Measurements from ENCODE around the gene CFAP97. TPM values are rescaled to one million over a fixed set of nuclear protein-coding genes. Genes with fewer than 3 reads are reported as not detected.

Gene CFAP97
- total and polyA plus RNA-seq, 9 of the 15 experiments (the other 6 are each of a cell fraction or from before 2014, with no cell fraction given): 17.3 to 57.8 (median 44.4) TPM

- 0 out of 2 replicates have a peak, but pooled peaks cover 3% of the 10 kb centered on the region for H4K20me1 ChIP-seq (replicated peaks; ENCODE audit: control insufficient read depth, insufficient read depth, low read length)
- ChIA-PET POLR2A (interaction anchor here (0.5 kb wide), 1 partner anchor 169 kb away, joined by 3 read pairs; the partner anchor contains the start of gene ANKRD37), CTCF (ENCODE audit: low intra/inter-chr PET ratio) (no interaction called here)
- H3K4me1 ChIP-seq (replicated peaks in 1 of 2; ENCODE audit: control insufficient read depth in 2 of 2, insufficient read depth in 2 of 2, low read length in 2 of 2): peaks cover 0 to 4% of the 10 kb centered on the region in 2 experiments; a peak in 2 of 5 replicates
- FAIRE-seq: no peak
- DNase-seq (ENCODE audit: extremely low read depth in 1 of 4, low spot score in 3 of 4): no peak
- intact Hi-C loops (cut with micrococcal nuclease): no loop called here
- no peaks in the 10 kb centered on the region for H3K36me3 ChIP-seq (ENCODE audit: control insufficient read depth, insufficient read depth, low read length)
- no peak overlapping the region for H3K4me2 ChIP-seq (ENCODE audit: insufficient read depth, low read length)
- H3K4me3 ChIP-seq: no peak overlapping the region
- no peak overlapping the region for H3K27ac ChIP-seq (ENCODE audit: extremely low read depth, low read depth, low read length)
- no peaks in the 10 kb centered on the region for H3K27me3 ChIP-seq (ENCODE audit: control insufficient read depth in 2 of 2, insufficient read depth in 2 of 2, low read length in 2 of 2)
- H3K79me2 ChIP-seq (ENCODE audit: control insufficient read depth, insufficient read depth, low read length): peaks cover 3% of the 10 kb centered on the region; the same call in 2 of the 3 replicates
- peak; percentile 15; the same call in 1 of the 3 replicates for ATAC-seq
- no peak for TF ChIP-seq ZNF224 (CRISPR knock-in tag; IDR thresholded peaks at IDR 0.05)
- TF ChIP-seq JUND (IDR thresholded peaks at IDR 0.05; ENCODE audit: borderline replicate concordance, low read depth, low read length): no peak
- no peak for TF ChIP-seq JUND (tag; IDR thresholded peaks at IDR 0.05; ENCODE audit: borderline replicate concordance, low read depth, low read length)
- TF ChIP-seq HIVEP1 (CRISPR knock-in tag; IDR thresholded peaks at IDR 0.05): no peak
- BruUV-seq (replicated peaks): no TSS peak
- no peaks in the 10 kb centered on the region for H3K9me3 ChIP-seq (replicated peaks; ENCODE audit: control insufficient read depth, insufficient read depth, low read depth, low read length)
- H3K9ac ChIP-seq (ENCODE audit: insufficient read depth in 1 of 2, low read depth in 2 of 2, low read length in 2 of 2): no peak overlapping the region
- WGBS (ENCODE audit: insufficient coverage, low coverage, missing lambda C conversion rate): 83% methylated on average over 5 of the region's 9 CpGs
- no peaks in the 10 kb centered on the region for H3K9me1 ChIP-seq (ENCODE audit: control insufficient read depth, insufficient read depth, low read length)
- in situ Hi-C loops (cut with MboI): no loop called here
- no peak overlapping the region for H2AFZ ChIP-seq (ENCODE audit: low read depth, low read length)
These were observed 24.0 kb upstream of the CFAP97 start for GRCh38 chr4:185227713-185228278.

- Histone ChIP-seq H3K27me3 (ENCODE audit: control insufficient read depth in 2 of 2, insufficient read depth in 2 of 2, low read length in 2 of 2) (no peaks in the 10 kb centered on the region), H3K9me1 (ENCODE audit: control insufficient read depth, insufficient read depth, low read length) (no peaks in the 10 kb centered on the region), H3K27ac (ENCODE audit: extremely low read depth, low read depth, low read length) (no peak overlapping the region), H3K79me2 (ENCODE audit: control insufficient read depth, insufficient read depth, low read length) (peaks cover 3% of the 10 kb centered on the region; the same call in 2 of the 3 replicates), H3K9me3 (replicated peaks; ENCODE audit: control insufficient read depth, insufficient read depth, low read depth, low read length) (no peaks in the 10 kb centered on the region), H3K36me3 (ENCODE audit: control insufficient read depth, insufficient read depth, low read length) (no peaks in the 10 kb centered on the region), H4K20me1 (replicated peaks; ENCODE audit: control insufficient read depth, insufficient read depth, low read length) (0 out of 2 replicates have a peak, but pooled peaks cover 3% of the 10 kb centered on the region), H2AFZ (ENCODE audit: low read depth, low read length) (no peak overlapping the region), H3K9ac (ENCODE audit: insufficient read depth in 1 of 2, low read depth in 2 of 2, low read length in 2 of 2) (no peak overlapping the region; a peak in 1 of 4 replicates), H3K4me3 (no peak overlapping the region), H3K4me1 (replicated peaks in 1 of 2; ENCODE audit: control insufficient read depth in 2 of 2, insufficient read depth in 2 of 2, low read length in 2 of 2) (peaks cover 0 to 4% of the 10 kb centered on the region in 2 experiments; a peak in 2 of 5 replicates), H3K4me2 (ENCODE audit: insufficient read depth, low read length) (no peak overlapping the region)
- in situ Hi-C loops (cut with MboI) (no loop called here), intact Hi-C loops (cut with micrococcal nuclease) (no loop called here)
- ChIA-PET CTCF (ENCODE audit: low intra/inter-chr PET ratio) (no interaction called here), POLR2A (interaction anchor here (0.6 to 1.1 kb wide), 5 partner anchors 14 to 777 kb away, joined by 3 to 5 read pairs (median 3); no protein-coding TSS in a partner anchor)
- peak; percentile 68 for ATAC-seq
- no peak for DNase-seq (ENCODE audit: extremely low read depth in 1 of 4, low spot score in 3 of 4)
- BruUV-seq (replicated peaks): no TSS peak
- FAIRE-seq: peak; percentile 70
- WGBS (ENCODE audit: insufficient coverage, low coverage, missing lambda C conversion rate): 38% methylated on average over 4 of the region's 4 CpGs
- TF ChIP-seq ZKSCAN8 (CRISPR knock-in tag; IDR thresholded peaks at IDR 0.05) (no peak), RAD21 (CRISPR knock-in tag; conservative IDR thresholded peaks at IDR 0.05 in 1 of 2, IDR thresholded peaks at IDR 0.05 in 1 of 2) (peak; percentile 7 to 37; a peak in 2 of 4 replicates)
These were observed 23.3 kb upstream of the CFAP97 start for GRCh38 chr4:185227131-185227551.
